Lower leg skin (tissue), 3 donors: ENCODE measurements around the gene C11orf98.

Experiments
- POLR2A ChIP-seq, 2 donors: fragments of 450-650 bp; IDR thresholded peaks; one replicate each; pipeline ENCODE4 v1.6.1; 2016 to 2017; ENCODE audit warnings: antibody characterized with exemption in 2 of 2, mild to moderate bottlenecking in 1 of 2, moderate library complexity in 1 of 2
- TF ChIP-seq, protein P1 (sequence below), 3 donors: fragments of 450-650 bp; IDR thresholded peaks; one replicate each; pipeline ENCODE4 v1.5.1; 2016; ENCODE audit warnings: antibody characterized with exemption in 3 of 3, mild to moderate bottlenecking in 3 of 3, moderate library complexity in 2 of 3

DNA sequence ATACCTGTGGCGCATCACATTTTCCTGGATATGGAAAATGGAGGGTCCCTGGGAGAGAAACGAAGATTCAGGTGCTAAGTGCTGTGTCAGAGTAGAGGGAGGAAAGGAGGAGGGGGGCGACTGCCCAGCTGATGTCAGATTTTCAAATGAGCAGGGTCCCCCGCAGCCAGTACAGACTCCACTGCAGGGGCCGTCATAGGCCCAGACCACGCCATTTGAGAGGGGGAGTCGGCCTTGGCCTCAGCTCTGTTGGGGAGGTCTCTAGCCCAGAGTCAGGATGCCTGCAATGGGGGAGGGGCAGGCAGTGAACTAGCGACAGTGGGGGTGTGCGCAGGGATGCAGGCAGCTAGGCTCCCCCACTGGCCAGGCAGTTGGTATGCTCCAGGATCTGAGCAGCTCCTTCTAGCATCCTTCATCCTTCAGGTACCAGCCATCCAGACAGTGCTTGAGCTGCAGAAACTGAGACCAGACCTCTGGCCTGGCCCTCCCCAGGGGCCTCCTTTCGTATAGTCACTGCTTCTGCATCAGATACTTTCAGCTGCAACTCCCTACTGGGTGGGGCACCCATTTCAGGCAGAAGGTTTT lies 42.4 kb upstream of the C11orf98 start, which contains the start of the genes BSCL2 and GNG3:
- TF ChIP-seq POLR2A (IDR thresholded peaks at IDR 0.05), result no peak
- TF ChIP-seq, protein P1, sequence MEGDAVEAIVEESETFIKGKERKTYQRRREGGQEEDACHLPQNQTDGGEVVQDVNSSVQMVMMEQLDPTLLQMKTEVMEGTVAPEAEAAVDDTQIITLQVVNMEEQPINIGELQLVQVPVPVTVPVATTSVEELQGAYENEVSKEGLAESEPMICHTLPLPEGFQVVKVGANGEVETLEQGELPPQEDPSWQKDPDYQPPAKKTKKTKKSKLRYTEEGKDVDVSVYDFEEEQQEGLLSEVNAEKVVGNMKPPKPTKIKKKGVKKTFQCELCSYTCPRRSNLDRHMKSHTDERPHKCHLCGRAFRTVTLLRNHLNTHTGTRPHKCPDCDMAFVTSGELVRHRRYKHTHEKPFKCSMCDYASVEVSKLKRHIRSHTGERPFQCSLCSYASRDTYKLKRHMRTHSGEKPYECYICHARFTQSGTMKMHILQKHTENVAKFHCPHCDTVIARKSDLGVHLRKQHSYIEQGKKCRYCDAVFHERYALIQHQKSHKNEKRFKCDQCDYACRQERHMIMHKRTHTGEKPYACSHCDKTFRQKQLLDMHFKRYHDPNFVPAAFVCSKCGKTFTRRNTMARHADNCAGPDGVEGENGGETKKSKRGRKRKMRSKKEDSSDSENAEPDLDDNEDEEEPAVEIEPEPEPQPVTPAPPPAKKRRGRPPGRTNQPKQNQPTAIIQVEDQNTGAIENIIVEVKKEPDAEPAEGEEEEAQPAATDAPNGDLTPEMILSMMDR (IDR thresholded peaks at IDR 0.05), result no peak
